AG04450 (cell line): ENCODE measurements around the gene KCNN3. TPM values are rescaled to one million over a fixed set of nuclear protein-coding genes. Genes with fewer than 3 reads are reported as not detected.

Source experiments
- CTCF ChIA-PET: fragments of 300-600, 350-600 bp; formaldehyde crosslinking; extraction: SDS; loops from one replicate; lab custom pipeline; 2022; ENCODE audit warnings: antibody characterized with exemption, inconsistent platforms; lab: Charles Lee
- POLR2A ChIA-PET: fragments of 350-600 bp; formaldehyde crosslinking; extraction: SDS; loops from one replicate; lab custom pipeline; 2021; ENCODE audit warnings: antibody characterized with exemption, inconsistent platforms; lab: Yijun Ruan, JAX
- DNase-seq: peaks from one replicate; pipeline ENCODE4 v3.0.0-alpha.2; 2011; ENCODE audit warnings: low read depth, low spot score
- H3K27ac ChIP-seq: one replicate; pipeline ENCODE4 v1.5.1; 2012; ENCODE audit warnings: low read depth, low read length, control low read depth
- H3K27me3 ChIP-seq: one replicate; pipeline ENCODE4 v1.6.0; 2012; ENCODE audit warnings: low read length; ENCODE audit not compliant: control insufficient read depth, insufficient read depth
- H3K4me3 ChIP-seq: 2 replicates; pipeline ENCODE4 v1.5.1; 2011; ENCODE audit warnings: mild to moderate bottlenecking, low read depth, low read length, control low read depth
- H3K9me3 ChIP-seq: 2 replicates; pipeline ENCODE4 v1.5.1; 2012; ENCODE audit warnings: low read length; ENCODE audit not compliant: control insufficient read depth, insufficient read depth
- polyA plus RNA-seq: library from polyadenylated mRNA; depleted of rRNA; stranded (reverse); fragments of >200 nt; gene quantifications from 2 replicates; pipeline ENCODE4 v1.2.3, GENCODE V29; 2011
- TF ChIP-seq, protein P1 (sequence below): IDR thresholded peaks from 2 replicates; pipeline ENCODE4 v1.5.1; 2011; ENCODE audit warnings: low read depth, low read length, control low read depth, inconsistent platforms

The KCNN3 gene
- polyA plus RNA-seq, 1 experiment, result 0.09 TPM

DNA sequence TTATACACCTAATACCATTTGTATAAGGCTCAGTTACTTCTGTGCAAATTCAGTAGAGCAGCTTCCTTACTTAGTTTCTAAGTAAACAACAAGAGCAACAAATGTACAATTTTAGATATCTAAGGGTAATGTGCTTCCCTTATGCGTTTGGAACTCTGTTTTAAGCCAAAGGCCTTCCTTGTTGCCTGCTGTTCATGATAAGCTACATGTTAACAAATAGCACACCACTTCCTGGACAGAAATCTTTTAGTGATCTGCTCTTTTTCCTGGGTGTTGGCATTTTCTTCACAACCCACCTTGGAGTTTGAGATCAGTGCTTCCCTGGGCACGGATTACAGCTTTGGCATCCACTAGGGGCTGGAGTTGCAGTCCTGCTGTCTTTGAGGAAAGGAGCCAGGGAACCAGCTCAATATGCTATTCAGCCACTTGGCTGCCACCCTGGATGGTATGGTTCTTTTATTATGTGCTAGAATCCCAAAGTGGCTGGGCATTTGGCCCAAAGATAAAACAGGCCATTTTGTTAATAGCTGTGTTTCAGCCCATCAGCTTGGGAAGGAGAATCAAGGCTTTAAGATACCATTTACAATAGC lies 206.5 kb downstream of the KCNN3 start:
- POLR2A ChIA-PET, result no interaction called here
- no peak for DNase-seq

DNA sequence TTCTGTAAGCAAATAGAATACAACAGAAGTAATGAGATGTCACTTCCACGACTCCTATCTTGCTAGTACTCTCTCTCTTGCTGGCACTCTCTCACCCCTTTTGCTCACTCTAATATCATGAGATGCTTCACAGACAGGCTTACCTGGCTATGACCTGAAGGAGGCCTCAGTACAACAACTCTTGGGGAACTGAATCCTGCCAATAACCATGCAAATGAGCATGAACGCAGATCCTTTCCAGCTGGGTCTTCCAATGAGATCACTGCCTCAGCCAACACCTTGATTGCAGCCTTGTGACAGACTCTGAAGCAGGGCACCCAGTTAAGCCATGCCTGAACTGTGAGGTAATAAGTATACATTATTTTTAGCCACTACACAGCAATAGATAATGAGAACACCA lies 209.0 kb downstream of the KCNN3 start:
- TF ChIP-seq, protein P1, sequence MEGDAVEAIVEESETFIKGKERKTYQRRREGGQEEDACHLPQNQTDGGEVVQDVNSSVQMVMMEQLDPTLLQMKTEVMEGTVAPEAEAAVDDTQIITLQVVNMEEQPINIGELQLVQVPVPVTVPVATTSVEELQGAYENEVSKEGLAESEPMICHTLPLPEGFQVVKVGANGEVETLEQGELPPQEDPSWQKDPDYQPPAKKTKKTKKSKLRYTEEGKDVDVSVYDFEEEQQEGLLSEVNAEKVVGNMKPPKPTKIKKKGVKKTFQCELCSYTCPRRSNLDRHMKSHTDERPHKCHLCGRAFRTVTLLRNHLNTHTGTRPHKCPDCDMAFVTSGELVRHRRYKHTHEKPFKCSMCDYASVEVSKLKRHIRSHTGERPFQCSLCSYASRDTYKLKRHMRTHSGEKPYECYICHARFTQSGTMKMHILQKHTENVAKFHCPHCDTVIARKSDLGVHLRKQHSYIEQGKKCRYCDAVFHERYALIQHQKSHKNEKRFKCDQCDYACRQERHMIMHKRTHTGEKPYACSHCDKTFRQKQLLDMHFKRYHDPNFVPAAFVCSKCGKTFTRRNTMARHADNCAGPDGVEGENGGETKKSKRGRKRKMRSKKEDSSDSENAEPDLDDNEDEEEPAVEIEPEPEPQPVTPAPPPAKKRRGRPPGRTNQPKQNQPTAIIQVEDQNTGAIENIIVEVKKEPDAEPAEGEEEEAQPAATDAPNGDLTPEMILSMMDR, result no peak
- no peak for DNase-seq
- Histone ChIP-seq H3K4me3 (no peak overlapping the region), H3K27me3 (peaks cover 32% of the 10 kb centered on the region), H3K9me3 (no peaks in the 10 kb centered on the region), H3K27ac (no peak overlapping the region)
- CTCF ChIA-PET, result interaction anchor here (0.6 kb wide), 1 partner anchor 219 kb away, joined by 3 read pairs; no protein-coding TSS in a partner anchor
- POLR2A ChIA-PET, result no interaction called here

More for the DNA sequence above, 206.5 kb downstream of the KCNN3 start:
- no peaks in the 10 kb centered on the region for H3K9me3 ChIP-seq
- H3K27ac ChIP-seq, result no peak overlapping the region
- no peak overlapping the region for H3K4me3 ChIP-seq
- TF ChIP-seq, protein P1, result no peak
- CTCF ChIA-PET, result no interaction called here
- peaks cover 22% of the 10 kb centered on the region for H3K27me3 ChIP-seq

DNA sequence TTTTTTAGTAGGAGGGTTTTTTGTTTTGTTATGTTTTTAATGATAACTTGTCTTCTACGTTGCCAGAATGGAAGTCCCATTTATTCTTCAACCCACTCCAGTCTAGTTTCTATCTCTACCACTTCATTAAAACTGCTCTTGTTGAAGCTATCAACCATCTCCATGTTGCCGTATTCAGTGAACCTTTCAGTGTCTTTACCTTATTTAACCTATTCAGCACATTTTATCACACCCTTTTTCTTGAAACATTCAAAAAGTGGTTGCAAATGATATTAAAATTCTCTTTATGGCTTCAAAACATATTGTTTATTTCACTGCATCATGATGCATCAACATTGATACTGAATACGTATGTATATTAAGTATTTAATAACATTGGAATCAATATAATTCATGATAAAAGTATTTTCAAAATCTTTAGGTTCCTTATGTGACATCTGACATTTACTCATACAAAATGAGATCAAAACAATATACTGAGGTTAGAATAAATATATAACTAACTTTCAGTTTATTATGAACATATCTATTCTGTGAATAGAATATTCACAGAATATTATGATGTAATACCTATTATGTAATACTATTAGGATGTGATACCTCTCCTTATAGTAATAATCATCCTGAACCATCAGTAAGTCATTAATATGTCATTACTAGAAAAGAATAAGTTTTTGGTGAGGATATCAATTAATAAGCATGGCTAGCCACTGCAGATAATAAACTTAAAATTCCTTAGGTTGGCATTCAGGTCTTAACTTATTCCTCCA lies 210.1 kb downstream of the KCNN3 start:
- Histone ChIP-seq H3K27me3 (peaks cover 31% of the 10 kb centered on the region), H3K4me3 (no peak overlapping the region), H3K9me3 (peaks cover 3% of the 10 kb centered on the region), H3K27ac (no peak overlapping the region)
- ChIA-PET CTCF (no interaction called here), POLR2A (no interaction called here)
- DNase-seq, result no peak
- TF ChIP-seq, protein P1, result no peak

DNA sequence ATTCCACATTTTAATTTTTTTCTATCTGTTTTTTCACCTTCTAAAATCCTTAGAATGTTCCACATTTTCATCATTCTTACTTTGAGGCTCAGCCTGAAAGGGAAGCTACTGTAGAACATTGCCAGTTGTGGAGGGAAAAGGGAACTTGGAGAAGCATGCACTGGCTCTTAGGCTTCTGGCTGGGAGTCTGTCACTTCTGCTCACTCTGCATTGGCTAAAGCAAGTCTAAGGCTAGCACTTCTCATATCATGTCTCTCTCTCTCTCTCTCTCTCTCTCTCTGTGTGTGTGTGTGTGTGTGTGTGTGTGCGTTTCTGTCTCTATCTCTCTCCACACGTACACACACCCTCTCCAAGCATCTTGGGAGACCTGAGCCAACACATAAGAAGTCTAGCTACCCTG lies 212.5 kb downstream of the KCNN3 start:
- CTCF ChIA-PET, result interaction anchor here (1.2 kb wide), 2 partner anchors 12 to 221 kb away, joined by 4 to 5 read pairs; no protein-coding TSS in a partner anchor
- TF ChIP-seq, protein P1, result no peak
- POLR2A ChIA-PET, result interaction anchor here (0.7 kb wide), 1 partner anchor 304 kb away, joined by 4 read pairs; the partner anchor contains the start of gene PYGO2
- Histone ChIP-seq H3K4me3 (no peak overlapping the region), H3K27me3 (peaks cover 33% of the 10 kb centered on the region), H3K27ac (no peak overlapping the region), H3K9me3 (peaks cover 3% of the 10 kb centered on the region)
- no peak for DNase-seq

DNA sequence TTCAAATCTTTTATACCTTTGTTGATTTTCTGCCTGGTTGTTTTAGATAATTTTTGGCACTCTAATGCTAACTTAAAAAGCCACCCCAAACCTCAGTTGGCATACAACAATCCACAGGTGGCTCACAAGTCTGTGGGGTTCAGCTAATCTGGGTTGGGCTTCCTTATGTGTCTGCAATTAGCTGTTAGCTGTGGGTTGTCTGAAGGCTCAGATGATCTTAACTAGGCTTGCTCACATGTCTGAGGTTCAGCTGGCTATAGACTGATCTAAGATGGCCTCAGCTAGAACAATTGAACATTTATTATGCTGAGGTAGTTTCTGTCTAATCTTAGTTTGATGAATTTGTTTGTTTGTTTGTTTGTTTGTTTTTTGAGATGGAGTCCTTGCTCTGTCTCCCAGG lies 217.2 kb downstream of the KCNN3 start:
- Histone ChIP-seq H3K27ac (no peak overlapping the region), H3K4me3 (no peak overlapping the region), H3K27me3 (peaks cover 27% of the 10 kb centered on the region), H3K9me3 (peaks cover 3% of the 10 kb centered on the region)
- ChIA-PET CTCF (no interaction called here), POLR2A (interaction anchor here (0.6 kb wide), 1 partner anchor 367 kb away, joined by 5 read pairs; no protein-coding TSS in a partner anchor)
- TF ChIP-seq, protein P1, result no peak
- no peak for DNase-seq
